Fibroblast of lung (primary cell): ENCODE measurements around the gene CHD6.

Source experiments
- EZH2 ChIP-seq: IDR thresholded peaks from 2 replicates; pipeline ENCODE4 v1.5.1; 2012; ENCODE audit warnings: low read length, control low read depth, mild to moderate bottlenecking; ENCODE audit errors: missing control alignments
- TF ChIP-seq, protein P1 (sequence below), 2 donors: IDR thresholded peaks in 1 of 2; conservative IDR thresholded peaks in 1 of 2; 1 replicate in 1 of 2; 2 replicates in 1 of 2; pipeline ENCODE4 v1.5.1; 2011 to 2012; ENCODE audit warnings: low read length in 2 of 2, control low read depth in 1 of 2, inconsistent platforms in 1 of 2, low read depth in 1 of 2, mild to moderate bottlenecking in 1 of 2

DNA sequence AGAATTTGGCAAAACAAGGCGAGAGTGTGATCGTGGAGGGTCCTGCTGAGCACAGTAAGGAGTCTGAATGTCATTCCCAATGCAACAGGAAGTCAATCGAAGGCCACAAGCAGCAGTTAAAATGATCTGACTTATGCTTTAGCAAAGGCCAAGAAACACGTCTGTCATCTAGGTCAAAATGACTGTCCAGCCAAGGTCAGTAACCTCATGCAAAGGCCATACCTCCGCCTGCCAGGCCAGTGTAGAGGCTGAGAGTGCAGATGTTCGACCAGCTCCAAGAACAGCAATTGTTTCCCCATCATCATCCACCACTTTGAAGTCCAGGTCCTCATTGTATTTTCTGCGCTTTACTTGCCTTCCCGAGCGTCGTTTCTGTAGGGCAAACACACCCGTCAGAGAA lies 105.6 kb downstream of the CHD6 start:
- TF ChIP-seq, protein P1, sequence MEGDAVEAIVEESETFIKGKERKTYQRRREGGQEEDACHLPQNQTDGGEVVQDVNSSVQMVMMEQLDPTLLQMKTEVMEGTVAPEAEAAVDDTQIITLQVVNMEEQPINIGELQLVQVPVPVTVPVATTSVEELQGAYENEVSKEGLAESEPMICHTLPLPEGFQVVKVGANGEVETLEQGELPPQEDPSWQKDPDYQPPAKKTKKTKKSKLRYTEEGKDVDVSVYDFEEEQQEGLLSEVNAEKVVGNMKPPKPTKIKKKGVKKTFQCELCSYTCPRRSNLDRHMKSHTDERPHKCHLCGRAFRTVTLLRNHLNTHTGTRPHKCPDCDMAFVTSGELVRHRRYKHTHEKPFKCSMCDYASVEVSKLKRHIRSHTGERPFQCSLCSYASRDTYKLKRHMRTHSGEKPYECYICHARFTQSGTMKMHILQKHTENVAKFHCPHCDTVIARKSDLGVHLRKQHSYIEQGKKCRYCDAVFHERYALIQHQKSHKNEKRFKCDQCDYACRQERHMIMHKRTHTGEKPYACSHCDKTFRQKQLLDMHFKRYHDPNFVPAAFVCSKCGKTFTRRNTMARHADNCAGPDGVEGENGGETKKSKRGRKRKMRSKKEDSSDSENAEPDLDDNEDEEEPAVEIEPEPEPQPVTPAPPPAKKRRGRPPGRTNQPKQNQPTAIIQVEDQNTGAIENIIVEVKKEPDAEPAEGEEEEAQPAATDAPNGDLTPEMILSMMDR (conservative IDR thresholded peaks at IDR 0.05 in 1 of 2, IDR thresholded peaks at IDR 0.05 in 1 of 2; ENCODE audit: low read depth in 1 of 2, low read length in 2 of 2), result no peak
- TF ChIP-seq EZH2, result no peak
